ENCODE results near the gene RANBP3. TPM values are rescaled to one million over a fixed set of nuclear protein-coding genes. Genes with fewer than 3 reads are reported as not detected.

Gene RANBP3
- total RNA-seq, 2 experiments from 2014 or later, result 74.3 to 87.5 TPM

- POLR2A ChIA-PET, result interaction anchor here (1.2 to 1.8 kb wide), 5 partner anchors 9 to 26 kb away, joined by 3 to 8 read pairs (median 4); partner anchors contain the start of gene RANBP3
- no peaks in the 10 kb centered on the region for H3K9me3 Mint-ChIP-seq
- no peaks in the 10 kb centered on the region for H3K27me3 Mint-ChIP-seq
- peaks cover 57% of the 10 kb centered on the region for H3K36me3 Mint-ChIP-seq (ENCODE audit: low read depth)
- peak overlapping the region; percentile 96 for H3K27ac Mint-ChIP-seq
- peak; percentile 64 for DNase-seq
- H3K4me1 Mint-ChIP-seq (ENCODE audit: low read depth), result peaks cover 91% of the 10 kb centered on the region
- peak; percentile 23 for ATAC-seq
- intact Hi-C loops (cut with micrococcal nuclease), result no loop called here
- H3K4me3 Mint-ChIP-seq, result peak overlapping the region; percentile 41
- CTCF ChIA-PET, result interaction anchor here (0.8 to 10.7 kb wide), 4 partner anchors 16 to 173 kb away, joined by 3 to 108 read pairs (median 4); no protein-coding TSS in a partner anchor
- TF ChIP-seq CTCF (IDR thresholded peaks at IDR 0.05), result no peak
These were observed 24.2 kb downstream of the RANBP3 start for GRCh38 chr19:5953680-5954213.

GRCh38 chr19:5953030-5953589 is 24.8 kb downstream of the RANBP3 start:
- H3K27me3 Mint-ChIP-seq, result no peaks in the 10 kb centered on the region
- DNase-seq (peak; percentile 38), ATAC-seq (no peak)
- H3K36me3 Mint-ChIP-seq (ENCODE audit: low read depth), result peaks cover 58% of the 10 kb centered on the region
- no peaks in the 10 kb centered on the region for H3K9me3 Mint-ChIP-seq
- H3K27ac Mint-ChIP-seq, result peak overlapping the region; percentile 96
- intact Hi-C loops (cut with micrococcal nuclease), result no loop called here
- ChIA-PET CTCF (interaction anchor here (0.6 to 10.7 kb wide), 5 partner anchors 16 to 173 kb away, joined by 3 to 108 read pairs (median 3); no protein-coding TSS in a partner anchor), POLR2A (interaction anchor here (0.8 to 1.8 kb wide), 7 partner anchors 10 to 330 kb away, joined by 3 to 11 read pairs (median 4); partner anchors contain the start of genes RANBP3, SAFB and SAFB2)
- TF ChIP-seq CTCF (IDR thresholded peaks at IDR 0.05), result no peak
- peak overlapping the region; percentile 41 for H3K4me3 Mint-ChIP-seq
- peaks cover 90% of the 10 kb centered on the region for H3K4me1 Mint-ChIP-seq (ENCODE audit: low read depth)

- TF ChIP-seq CTCF (IDR thresholded peaks at IDR 0.05), result no peak
- POLR2A ChIA-PET, result interaction anchor here (0.7 to 1.8 kb wide), 12 partner anchors 10 to 329 kb away, joined by 3 to 11 read pairs (median 4); partner anchors contain the start of genes NDUFA11, RANBP3, SAFB and SAFB2
- H3K4me3 Mint-ChIP-seq, result peak overlapping the region; percentile 41
These were observed 25.5 kb downstream of the RANBP3 start for GRCh38 chr19:5952193-5953029.

GRCh38 chr19:5951338-5951861 is 26.5 kb downstream of the RANBP3 start:
- ATAC-seq (no peak), DNase-seq (no peak)
- H3K27ac Mint-ChIP-seq, result peak overlapping the region; percentile 96
- H3K36me3 Mint-ChIP-seq (ENCODE audit: low read depth), result peaks cover 62% of the 10 kb centered on the region
- H3K9me3 Mint-ChIP-seq, result no peaks in the 10 kb centered on the region
- POLR2A ChIA-PET, result interaction anchor here (0.7 to 1.8 kb wide), 6 partner anchors 9 to 123 kb away, joined by 3 to 5 read pairs (median 4); partner anchors contain the start of genes NDUFA11, RANBP3 and VMAC
- TF ChIP-seq CTCF (IDR thresholded peaks at IDR 0.05), result no peak
- peaks cover 91% of the 10 kb centered on the region for H3K4me1 Mint-ChIP-seq (ENCODE audit: low read depth)
- H3K27me3 Mint-ChIP-seq, result no peaks in the 10 kb centered on the region
- no peak overlapping the region for H3K4me3 Mint-ChIP-seq
- intact Hi-C loops (cut with micrococcal nuclease), result no loop called here
- CTCF ChIA-PET, result interaction anchor here (0.6 to 10.7 kb wide), 5 partner anchors 13 to 147 kb away, joined by 3 to 108 read pairs (median 5); no protein-coding TSS in a partner anchor

More at GRCh38 chr19:5952193-5953029, 25.5 kb downstream of the RANBP3 start:
- Mint-ChIP-seq H3K36me3 (ENCODE audit: low read depth) (peaks cover 60% of the 10 kb centered on the region), H3K27ac (peak overlapping the region; percentile 96), H3K9me3 (no peaks in the 10 kb centered on the region), H3K27me3 (no peaks in the 10 kb centered on the region), H3K4me1 (ENCODE audit: low read depth) (peaks cover 91% of the 10 kb centered on the region)
- CTCF ChIA-PET, result interaction anchor here (0.6 to 10.7 kb wide), 9 partner anchors 12 to 174 kb away, joined by 3 to 108 read pairs (median 3); no protein-coding TSS in a partner anchor
- DNase-seq (no peak), ATAC-seq (no peak)
- intact Hi-C loops (cut with micrococcal nuclease), result no loop called here
